ENCODE measurements around the gene WDTC1. TPM values are rescaled to one million over a fixed set of nuclear protein-coding genes. Genes with fewer than 3 reads are reported as not detected.

WDTC1 gene
- 13.0 and 15.5 TPM in 2 replicates for total RNA-seq

GRCh38 chr1:27234049-27234882, at the start of gene WDTC1:
Gene WDTC1 (plus strand): TSS chr1:27234632. CDS start chr1:27261055, 26,423 bp downstream.

GRCh38 chr1:27321813-27322568, 87.6 kb downstream of the WDTC1 start, which contains the start of gene TMEM222:
Gene TMEM222 (plus strand): TSS chr1:27322163. CDS start chr1:27322198, 35 bp downstream.

GRCh38 chr1:27341525-27342252, 107.3 kb downstream of the WDTC1 start, which contains the start of gene SYTL1:
Gene SYTL1 (plus strand): TSS chr1:27342022. CDS start chr1:27345335, 3,313 bp downstream.

Other genes starting within 250 kb of the WDTC1 start
- 7.5 and 11.7 TPM in 2 replicates for gene TRNP1, start 240.9 kb upstream of the WDTC1 start, total RNA-seq
- gene TENT5B, start 221.8 kb upstream of the WDTC1 start, total RNA-seq: 1.3 and 3.0 TPM in 2 replicates
- 3.9 and 5.9 TPM in 2 replicates for gene SLC9A1, start 79.5 kb upstream of the WDTC1 start, total RNA-seq
- gene TMEM222, start 87.5 kb downstream of the WDTC1 start, total RNA-seq: 23.3 and 24.7 TPM in 2 replicates
- under 0.01 TPM in 1 of 2 replicates, not detected in the other for gene SYTL1, start 107.4 kb downstream of the WDTC1 start, total RNA-seq
- gene MAP3K6, start 132.3 kb downstream of the WDTC1 start, total RNA-seq: 6.4 and 6.5 TPM in 2 replicates
- gene FCN3, start 140.2 kb downstream of the WDTC1 start, total RNA-seq: under 0.01 TPM in 1 of 2 replicates, not detected in the other
- not detected in 2 replicates for gene CD164L2, start 148.7 kb downstream of the WDTC1 start, total RNA-seq
- 0.46 and 0.65 TPM in 2 replicates for gene GPR3, start 158.0 kb downstream of the WDTC1 start, total RNA-seq

Measured in epithelial cell of umbilical artery (primary cell).